ENCODE results near the gene POLR3C.

DNA sequence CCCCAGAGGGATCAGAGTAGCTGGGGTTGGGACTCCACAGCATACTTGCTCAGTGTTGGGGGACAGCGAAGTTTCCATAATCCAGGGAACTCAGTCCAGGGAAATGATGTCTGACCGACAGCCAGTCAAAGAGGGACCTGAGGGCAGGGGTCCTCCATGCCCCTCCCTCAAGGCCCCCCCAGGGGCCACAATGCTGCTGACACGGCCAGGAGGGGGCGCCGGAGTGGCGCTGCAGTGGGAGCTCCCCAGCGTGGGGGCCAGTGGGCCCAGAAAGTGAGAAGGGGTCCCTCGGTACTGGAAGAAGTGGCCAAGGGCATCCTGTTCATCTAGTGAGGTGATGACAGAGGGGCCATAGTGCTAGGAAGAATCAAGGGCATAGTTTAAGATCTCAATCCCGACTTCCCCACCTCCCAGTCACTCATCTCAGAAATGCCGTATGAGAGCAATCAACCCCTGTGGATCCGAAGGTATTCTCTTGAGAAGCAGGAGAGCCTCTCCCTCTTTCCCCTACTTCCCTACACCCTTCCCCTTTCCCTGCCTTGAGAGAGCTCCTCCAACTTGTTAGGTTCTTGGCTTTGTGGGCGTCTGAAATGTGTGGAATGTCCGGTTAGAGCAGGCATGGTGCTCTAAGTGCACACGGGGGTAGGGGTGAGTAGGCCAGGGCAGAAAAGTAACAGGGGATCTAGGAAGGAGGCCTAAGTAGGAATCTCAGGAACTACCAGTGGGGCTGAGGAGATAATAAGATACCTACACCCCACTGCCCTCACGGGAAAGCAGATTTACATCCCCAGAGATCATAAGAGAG, 25.6 kb downstream of the POLR3C start:
- TF ChIP-seq EZH2 (IDR thresholded peaks at IDR 0.05; ENCODE audit: borderline replicate concordance, insufficient read depth, low read depth, low read length, poor library complexity, severe bottlenecking), result no peak
- TF ChIP-seq, protein P1, sequence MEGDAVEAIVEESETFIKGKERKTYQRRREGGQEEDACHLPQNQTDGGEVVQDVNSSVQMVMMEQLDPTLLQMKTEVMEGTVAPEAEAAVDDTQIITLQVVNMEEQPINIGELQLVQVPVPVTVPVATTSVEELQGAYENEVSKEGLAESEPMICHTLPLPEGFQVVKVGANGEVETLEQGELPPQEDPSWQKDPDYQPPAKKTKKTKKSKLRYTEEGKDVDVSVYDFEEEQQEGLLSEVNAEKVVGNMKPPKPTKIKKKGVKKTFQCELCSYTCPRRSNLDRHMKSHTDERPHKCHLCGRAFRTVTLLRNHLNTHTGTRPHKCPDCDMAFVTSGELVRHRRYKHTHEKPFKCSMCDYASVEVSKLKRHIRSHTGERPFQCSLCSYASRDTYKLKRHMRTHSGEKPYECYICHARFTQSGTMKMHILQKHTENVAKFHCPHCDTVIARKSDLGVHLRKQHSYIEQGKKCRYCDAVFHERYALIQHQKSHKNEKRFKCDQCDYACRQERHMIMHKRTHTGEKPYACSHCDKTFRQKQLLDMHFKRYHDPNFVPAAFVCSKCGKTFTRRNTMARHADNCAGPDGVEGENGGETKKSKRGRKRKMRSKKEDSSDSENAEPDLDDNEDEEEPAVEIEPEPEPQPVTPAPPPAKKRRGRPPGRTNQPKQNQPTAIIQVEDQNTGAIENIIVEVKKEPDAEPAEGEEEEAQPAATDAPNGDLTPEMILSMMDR (IDR thresholded peaks at IDR 0.05), result peak; percentile 27

Measured in B cell (primary cell).